Prostate gland (tissue), 2 donors: ENCODE results near the gene COPS7B.

Experiments
- CTCF ChIP-seq, 4 experiments: fragments of 200-600 bp in 2 of 4; fragments of 450-650 bp in 2 of 4; sonication (generic) in 2 of 4; IDR thresholded peaks; 1 replicate in 3 of 4; 2 replicates in 1 of 4; pipeline ENCODE4 v1.5.1; 2016 to 2019; ENCODE audit warnings: antibody characterized with exemption in 4 of 4, mild to moderate bottlenecking in 2 of 4, moderate library complexity in 2 of 4
- POLR2AphosphoS5 ChIP-seq: sonication (generic); formaldehyde crosslinking; IDR thresholded peaks from one replicate; pipeline ENCODE4 v1.6.1; 2017; ENCODE audit warnings: antibody characterized with exemption

- TF ChIP-seq CTCF (IDR thresholded peaks at IDR 0.05) (no peak), POLR2AphosphoS5 (no peak)
Observed at GRCh38 chr2:231781798-231782726, 4.2 kb upstream of the COPS7B start.
